Stomach (tissue), 9 donors: ENCODE data around the gene AAR2. TPM values are rescaled to one million over a fixed set of nuclear protein-coding genes. Genes with fewer than 3 reads are reported as not detected.

Experiments
- DNase-seq, 2 donors: peaks; one replicate each; pipeline versions ENCODE4 v3.0.0 to v3.0.0-alpha.2; 2013 to 2019
- H3K27ac ChIP-seq, 5 donors: fragments of 200-600 bp in 4 of 5; sonication (generic) in 4 of 5; one replicate each; pipeline ENCODE4 v1.5.1; 2013 to 2019; ENCODE audit warnings: mild to moderate bottlenecking in 1 of 5, moderate library complexity in 1 of 5
- H3K27me3 ChIP-seq, 3 donors: fragments of 200-600 bp; sonication (generic); one replicate each; pipeline ENCODE4 v1.5.1; 2017 to 2019; ENCODE audit warnings: mixed run types in 1 of 3
- H3K36me3 ChIP-seq, 4 donors: fragments of 200-600 bp; sonication (generic); 1 replicate in 3 of 4; 2 replicates in 1 of 4; pipeline ENCODE4 v1.5.1; 2016 to 2019
- H3K4me1 ChIP-seq, 4 donors: fragments of 200-600 bp; sonication (generic); one replicate each; pipeline ENCODE4 v1.5.1; 2016 to 2019
- H3K4me3 ChIP-seq, 4 donors: fragments of 200-600 bp; sonication (generic) in 3 of 4; one replicate each; pipeline ENCODE4 v1.5.1; 2016 to 2019; ENCODE audit warnings: mild to moderate bottlenecking in 1 of 4
- H3K9me3 ChIP-seq, 4 donors: fragments of 200-600 bp; sonication (generic); one replicate each; pipeline ENCODE4 v1.5.1; 2016 to 2019
- EP300 ChIP-seq: sonication (generic); formaldehyde crosslinking; IDR thresholded peaks from one replicate; pipeline ENCODE4 v1.6.1; 2017; ENCODE audit warnings: antibody characterized with exemption
- POLR2A ChIP-seq, 4 donors: fragments of 450-650 bp; IDR thresholded peaks; one replicate each; pipeline ENCODE4 v1.6.1; 2016; ENCODE audit warnings: antibody characterized with exemption in 4 of 4, control low read depth in 2 of 4, mild to moderate bottlenecking in 1 of 4, moderate library complexity in 1 of 4
- POLR2AphosphoS5 ChIP-seq, 3 donors: sonication (generic); formaldehyde crosslinking; IDR thresholded peaks; one replicate each; pipeline ENCODE4 v1.6.1; 2016; ENCODE audit warnings: antibody characterized with exemption in 3 of 3
- WGBS, 5 donors: extraction: QIAGEN DNeasy Blood & Tissue Kit in 3 of 5; methylation state at CpG; one replicate each; pipeline versions ENCODE4 v1.1.5 to v1.1.7; 2013 to 2018; 5-methylcytosine and 5-hydroxymethylcytosine counted together
- intact Hi-C: fragments of 100-400 bp; cut with DNase I; formaldehyde crosslinking; loops from one replicate; pipeline ENCODE4 v1.15.1; 2023; ENCODE audit warnings: low total_unique reads
- polyA plus RNA-seq, 3 donors: library from polyadenylated mRNA; stranded (reverse); fragments of 200-250 nt; gene quantifications; one replicate each; pipeline ENCODE4 v1.2.3, GENCODE V29; 2013
- total RNA-seq, 5 donors: library from RNA; depleted of rRNA; stranded (reverse); fragments of >200 nt; gene quantifications; one replicate each; pipeline versions ENCODE4 v1.1.0 to v1.2.3, GENCODE V29; 2014 to 2016
- TF ChIP-seq, protein P1 (sequence below), 7 experiments: fragments of 450-650 bp in 4 of 7; fragments of 200-600 bp in 3 of 7; sonication (generic) in 3 of 7; IDR thresholded peaks; one replicate each; pipeline ENCODE4 v1.5.1; 2016 to 2019; ENCODE audit warnings: antibody characterized with exemption in 7 of 7, control low read depth in 2 of 7, mild to moderate bottlenecking in 1 of 7
- donor health status: healthy with polysubstance abuse.
- donor health status: Bipolar disorder and iron deficiency.
- donor health status: healthy.

AAR2 gene
- total and polyA plus RNA-seq, 8 donors, result 4.7 to 75.6 (median 19.7) TPM

DNA sequence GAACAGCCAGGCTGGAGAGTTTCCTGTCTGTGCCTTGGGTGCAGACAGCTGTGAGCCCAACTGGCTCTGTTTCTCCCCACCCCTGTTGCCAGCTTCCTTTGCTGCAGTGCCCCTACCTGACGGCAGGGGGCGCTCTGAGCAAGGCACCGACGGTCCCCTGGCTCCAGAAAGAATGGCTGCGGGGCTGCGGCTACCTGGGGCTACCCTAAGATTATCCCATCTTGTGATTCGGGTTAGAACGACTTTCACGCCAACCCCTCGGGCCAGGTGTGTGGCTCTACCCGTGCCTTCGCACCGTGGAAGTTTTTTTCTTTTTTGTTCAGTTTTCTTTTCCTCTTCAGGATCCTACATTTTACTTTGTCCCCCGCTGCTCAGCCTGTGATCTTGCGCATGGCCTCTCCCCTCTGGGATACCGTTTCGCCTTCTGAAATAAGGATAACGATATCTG lies 33.4 kb upstream of the AAR2 start:
- no peaks in the 10 kb centered on the region for H3K9me3 ChIP-seq
- H3K27ac ChIP-seq, result no peak overlapping the region
- 34 to 43% (median 42%) methylated on average over 18 of the region's 18 CpGs for WGBS, 5 donors
- no peaks in the 10 kb centered on the region for H3K27me3 ChIP-seq
- peaks cover 0 to 7% (median 0%) of the 10 kb centered on the region in 4 donors for H3K4me1 ChIP-seq
- peaks cover 24 to 89% (median 85%) of the 10 kb centered on the region in 4 donors for H3K36me3 ChIP-seq
- intact Hi-C loops, result loop anchor here (10.0 kb wide), 1 partner anchor 242 kb away; no protein-coding TSS in a partner anchor
- TF ChIP-seq POLR2AphosphoS5 (IDR thresholded peaks at IDR 0.05), result peak in 1 of 3 donors; percentile 23
- TF ChIP-seq, protein P1, sequence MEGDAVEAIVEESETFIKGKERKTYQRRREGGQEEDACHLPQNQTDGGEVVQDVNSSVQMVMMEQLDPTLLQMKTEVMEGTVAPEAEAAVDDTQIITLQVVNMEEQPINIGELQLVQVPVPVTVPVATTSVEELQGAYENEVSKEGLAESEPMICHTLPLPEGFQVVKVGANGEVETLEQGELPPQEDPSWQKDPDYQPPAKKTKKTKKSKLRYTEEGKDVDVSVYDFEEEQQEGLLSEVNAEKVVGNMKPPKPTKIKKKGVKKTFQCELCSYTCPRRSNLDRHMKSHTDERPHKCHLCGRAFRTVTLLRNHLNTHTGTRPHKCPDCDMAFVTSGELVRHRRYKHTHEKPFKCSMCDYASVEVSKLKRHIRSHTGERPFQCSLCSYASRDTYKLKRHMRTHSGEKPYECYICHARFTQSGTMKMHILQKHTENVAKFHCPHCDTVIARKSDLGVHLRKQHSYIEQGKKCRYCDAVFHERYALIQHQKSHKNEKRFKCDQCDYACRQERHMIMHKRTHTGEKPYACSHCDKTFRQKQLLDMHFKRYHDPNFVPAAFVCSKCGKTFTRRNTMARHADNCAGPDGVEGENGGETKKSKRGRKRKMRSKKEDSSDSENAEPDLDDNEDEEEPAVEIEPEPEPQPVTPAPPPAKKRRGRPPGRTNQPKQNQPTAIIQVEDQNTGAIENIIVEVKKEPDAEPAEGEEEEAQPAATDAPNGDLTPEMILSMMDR (IDR thresholded peaks at IDR 0.05), result peak in 5 of 7 experiments; percentile 84 to 99 (median 93)
- TF ChIP-seq POLR2A (IDR thresholded peaks at IDR 0.05), result no peak
- TF ChIP-seq EP300, result no peak
- peak; percentile 74 to 83 for DNase-seq
- no peak overlapping the region for H3K4me3 ChIP-seq

DNA sequence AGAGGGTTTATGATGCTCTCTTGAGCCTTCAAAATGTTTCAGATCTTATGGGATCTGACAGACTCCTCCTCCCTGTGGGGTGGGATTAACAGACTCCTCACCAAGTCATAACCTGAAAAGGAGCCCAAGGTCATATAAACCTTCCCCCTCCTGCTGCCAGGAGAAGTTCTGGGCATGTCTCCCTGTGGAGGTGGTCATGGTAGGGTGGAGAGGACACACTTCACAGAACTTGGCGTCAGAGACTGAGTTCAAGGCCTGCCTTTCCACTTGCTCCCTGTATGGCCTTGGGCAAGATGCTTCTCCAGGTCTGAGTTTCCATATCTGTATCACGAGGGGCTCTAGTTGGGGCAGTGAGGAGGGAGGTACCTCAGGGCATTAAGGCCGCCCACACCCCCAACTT lies 32.4 kb upstream of the AAR2 start:
- intact Hi-C loops, result loop anchor here (10.0 kb wide), 1 partner anchor 241 kb away; no protein-coding TSS in a partner anchor

GRCh38 chr20:36205026-36205425 lies 31.3 kb upstream of the AAR2 start:
- Histone ChIP-seq H3K4me1 (peaks cover 0 to 2% (median 0%) of the 10 kb centered on the region in 4 donors), H3K27me3 (no peaks in the 10 kb centered on the region), H3K4me3 (no peak overlapping the region), H3K36me3 (peaks cover 33 to 91% (median 86%) of the 10 kb centered on the region in 4 donors), H3K9me3 (no peaks in the 10 kb centered on the region), H3K27ac (no peak overlapping the region)
- intact Hi-C loops, result loop anchor here (10.0 kb wide), 1 partner anchor 240 kb away; no protein-coding TSS in a partner anchor
- 82 to 91% (median 87%) methylated on average over 3 of the region's 3 CpGs for WGBS, 5 donors
- DNase-seq, result no peak
- TF ChIP-seq POLR2A (IDR thresholded peaks at IDR 0.05) (no peak), POLR2AphosphoS5 (IDR thresholded peaks at IDR 0.05) (no peak), EP300 (no peak)
- TF ChIP-seq, protein P1 (IDR thresholded peaks at IDR 0.05), result no peak

More for the DNA sequence above, 32.4 kb upstream of the AAR2 start:
- no peaks in the 10 kb centered on the region for H3K27me3 ChIP-seq
- no peak overlapping the region for H3K4me3 ChIP-seq
- WGBS, 5 donors, result 85 to 94% (median 90%) methylated on average over 3 of the region's 3 CpGs
- peaks cover 29 to 89% (median 85%) of the 10 kb centered on the region in 4 donors for H3K36me3 ChIP-seq
- no peaks in the 10 kb centered on the region for H3K9me3 ChIP-seq
- no peak for DNase-seq
- H3K4me1 ChIP-seq, result peaks cover 0 to 7% (median 0%) of the 10 kb centered on the region in 4 donors
- no peak overlapping the region for H3K27ac ChIP-seq
- TF ChIP-seq POLR2A (IDR thresholded peaks at IDR 0.05) (no peak), EP300 (no peak), POLR2AphosphoS5 (IDR thresholded peaks at IDR 0.05) (no peak)
- TF ChIP-seq, protein P1 (IDR thresholded peaks at IDR 0.05), result no peak

- peaks cover 36 to 91% (median 88%) of the 10 kb centered on the region in 4 donors for H3K36me3 ChIP-seq
- WGBS, 5 donors, result 79 to 95% (median 94%) methylated on average over 5 to 9 of the region's 9 CpGs
- H3K27me3 ChIP-seq, result no peaks in the 10 kb centered on the region
- H3K4me1 ChIP-seq, result no peaks in the 10 kb centered on the region
- no peak overlapping the region for H3K4me3 ChIP-seq
- H3K9me3 ChIP-seq, result no peaks in the 10 kb centered on the region
- DNase-seq, result no peak
- H3K27ac ChIP-seq, result no peak overlapping the region
- intact Hi-C loops, result loop anchor here (10.0 kb wide), 1 partner anchor 239 kb away; no protein-coding TSS in a partner anchor
- no peak for TF ChIP-seq POLR2AphosphoS5 (IDR thresholded peaks at IDR 0.05)
- TF ChIP-seq, protein P1 (IDR thresholded peaks at IDR 0.05), result no peak
- TF ChIP-seq EP300, result no peak
- TF ChIP-seq POLR2A (IDR thresholded peaks at IDR 0.05), result no peak
These were observed 30.2 kb upstream of the AAR2 start for GRCh38 chr20:36206068-36206467.
